ENCODE data around the gene ZP1. TPM values are rescaled to one million over a fixed set of nuclear protein-coding genes. Genes with fewer than 3 reads are reported as not detected.

ZP1 gene
- total RNA-seq, 1 donor from 2014 or later = not detected

DNA sequence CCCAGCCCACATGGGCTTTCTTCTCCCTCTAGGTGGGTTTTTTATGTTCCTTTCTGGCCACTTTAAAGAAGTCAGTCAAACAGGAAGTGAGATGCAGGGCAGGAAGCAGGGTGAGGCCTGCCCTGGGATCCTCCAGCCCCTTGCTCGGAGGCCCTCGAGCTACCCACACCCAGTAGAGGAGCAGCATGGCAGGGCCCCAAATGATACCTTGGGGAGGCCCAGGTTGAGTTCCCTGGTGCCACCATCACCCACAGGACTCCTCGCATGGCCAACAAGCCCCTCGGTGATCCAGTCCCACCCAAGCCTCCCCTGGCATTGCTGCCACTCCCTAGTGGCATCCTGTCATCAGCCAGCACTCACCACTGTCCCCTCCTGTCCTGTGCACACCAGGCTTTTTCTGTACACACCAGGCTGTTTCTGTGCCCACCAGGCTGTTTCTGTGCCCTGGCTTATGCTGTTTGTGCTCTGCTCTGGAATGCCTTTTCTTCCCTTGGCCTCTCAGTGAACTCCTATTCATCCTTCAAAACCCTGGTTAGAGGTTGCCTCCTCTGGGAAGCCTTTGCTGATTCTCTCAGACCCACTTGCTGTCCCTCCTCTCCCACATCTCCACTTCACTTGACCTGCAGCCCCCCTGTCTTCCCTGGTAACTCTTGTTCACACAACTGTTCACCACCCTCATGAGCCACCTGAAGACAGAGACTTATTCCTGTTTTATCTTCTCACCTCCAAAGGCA lies 8.4 kb upstream of the ZP1 start:
- H3K27me3 Mint-ChIP-seq (ENCODE audit: unreplicated experiment) = peaks cover 3% of the 10 kb centered on the region
- H3K36me3 Mint-ChIP-seq (ENCODE audit: unreplicated experiment) = no peaks in the 10 kb centered on the region
- no peak for DNase-seq (ENCODE audit: extremely low spot score, unreplicated experiment)
- no peak overlapping the region for H3K27ac Mint-ChIP-seq (ENCODE audit: unreplicated experiment)
- no peaks in the 10 kb centered on the region for H3K9me3 Mint-ChIP-seq (ENCODE audit: unreplicated experiment)
- TF ChIP-seq, protein P1, sequence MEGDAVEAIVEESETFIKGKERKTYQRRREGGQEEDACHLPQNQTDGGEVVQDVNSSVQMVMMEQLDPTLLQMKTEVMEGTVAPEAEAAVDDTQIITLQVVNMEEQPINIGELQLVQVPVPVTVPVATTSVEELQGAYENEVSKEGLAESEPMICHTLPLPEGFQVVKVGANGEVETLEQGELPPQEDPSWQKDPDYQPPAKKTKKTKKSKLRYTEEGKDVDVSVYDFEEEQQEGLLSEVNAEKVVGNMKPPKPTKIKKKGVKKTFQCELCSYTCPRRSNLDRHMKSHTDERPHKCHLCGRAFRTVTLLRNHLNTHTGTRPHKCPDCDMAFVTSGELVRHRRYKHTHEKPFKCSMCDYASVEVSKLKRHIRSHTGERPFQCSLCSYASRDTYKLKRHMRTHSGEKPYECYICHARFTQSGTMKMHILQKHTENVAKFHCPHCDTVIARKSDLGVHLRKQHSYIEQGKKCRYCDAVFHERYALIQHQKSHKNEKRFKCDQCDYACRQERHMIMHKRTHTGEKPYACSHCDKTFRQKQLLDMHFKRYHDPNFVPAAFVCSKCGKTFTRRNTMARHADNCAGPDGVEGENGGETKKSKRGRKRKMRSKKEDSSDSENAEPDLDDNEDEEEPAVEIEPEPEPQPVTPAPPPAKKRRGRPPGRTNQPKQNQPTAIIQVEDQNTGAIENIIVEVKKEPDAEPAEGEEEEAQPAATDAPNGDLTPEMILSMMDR (IDR thresholded peaks at IDR 0.05) = no peak
- peaks cover 46% of the 10 kb centered on the region for H3K4me1 Mint-ChIP-seq (ENCODE audit: unreplicated experiment)
- no peak overlapping the region for H3K4me3 Mint-ChIP-seq (ENCODE audit: unreplicated experiment)

DNA sequence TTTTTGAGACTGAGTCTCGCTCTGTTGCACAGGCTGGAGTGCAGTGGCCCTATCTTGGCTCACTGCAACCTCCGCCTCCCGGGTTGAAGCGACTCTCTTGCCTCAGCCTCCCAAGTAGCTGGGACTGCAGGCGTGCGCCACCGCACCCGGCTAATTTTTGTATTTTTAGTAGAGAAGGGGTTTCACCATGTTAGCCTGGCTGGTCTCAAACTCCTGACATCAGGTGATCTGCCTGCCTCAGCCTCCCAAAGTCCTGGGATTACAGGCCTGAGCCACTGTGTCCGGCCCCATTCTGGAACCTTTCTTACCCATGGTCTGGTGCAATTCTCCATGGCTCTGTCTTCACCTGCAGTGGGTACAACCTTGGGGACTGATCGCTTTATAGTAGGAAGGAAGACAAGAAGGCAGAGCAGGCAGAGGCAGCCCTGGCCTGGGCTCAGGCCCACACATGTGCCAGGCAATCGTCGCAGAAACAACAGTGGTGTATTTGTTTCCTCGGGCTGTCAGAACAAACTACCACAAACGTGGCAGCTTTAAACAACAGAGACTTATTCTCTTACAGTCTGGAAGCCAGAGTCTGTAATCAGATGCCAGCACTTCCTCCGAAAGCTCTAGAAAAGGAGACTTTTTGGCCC lies 7.6 kb upstream of the ZP1 start:
- Mint-ChIP-seq H3K9me3 (ENCODE audit: unreplicated experiment) (no peaks in the 10 kb centered on the region), H3K36me3 (ENCODE audit: unreplicated experiment) (no peaks in the 10 kb centered on the region), H3K27me3 (ENCODE audit: unreplicated experiment) (peaks cover 6% of the 10 kb centered on the region), H3K4me1 (ENCODE audit: unreplicated experiment) (peaks cover 44% of the 10 kb centered on the region), H3K4me3 (ENCODE audit: unreplicated experiment) (no peak overlapping the region), H3K27ac (ENCODE audit: unreplicated experiment) (no peak overlapping the region)
- TF ChIP-seq, protein P1 (IDR thresholded peaks at IDR 0.05) = no peak
- DNase-seq (ENCODE audit: extremely low spot score, unreplicated experiment) = no peak

DNA sequence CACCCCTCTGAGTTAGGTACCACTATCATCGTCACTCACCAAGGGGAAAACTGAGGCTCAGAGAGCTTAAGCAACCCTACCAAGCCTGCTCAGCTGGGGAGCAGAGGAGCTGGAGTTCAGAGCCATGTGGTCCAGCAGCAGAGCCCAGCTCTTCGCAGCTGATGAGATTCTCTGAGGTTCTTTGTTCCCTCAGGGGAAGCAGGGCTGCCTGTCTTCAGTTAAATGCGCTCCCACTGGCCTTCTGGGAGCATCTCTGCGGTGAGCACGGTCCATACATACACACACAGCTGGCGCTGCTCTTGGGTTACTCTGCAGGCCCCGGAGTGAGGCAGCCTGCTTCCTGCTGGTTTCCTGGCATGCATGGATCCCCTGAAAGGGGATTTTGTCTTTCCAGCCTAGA lies 6.4 kb upstream of the ZP1 start:
- Mint-ChIP-seq H3K9me3 (ENCODE audit: unreplicated experiment) (no peaks in the 10 kb centered on the region), H3K36me3 (ENCODE audit: unreplicated experiment) (no peaks in the 10 kb centered on the region), H3K27ac (ENCODE audit: unreplicated experiment) (no peak overlapping the region), H3K27me3 (ENCODE audit: unreplicated experiment) (peaks cover 6% of the 10 kb centered on the region), H3K4me1 (ENCODE audit: unreplicated experiment) (peaks cover 34% of the 10 kb centered on the region), H3K4me3 (ENCODE audit: unreplicated experiment) (no peak overlapping the region)
- DNase-seq (ENCODE audit: extremely low spot score, unreplicated experiment) = no peak
- TF ChIP-seq, protein P1 (IDR thresholded peaks at IDR 0.05) = no peak

DNA sequence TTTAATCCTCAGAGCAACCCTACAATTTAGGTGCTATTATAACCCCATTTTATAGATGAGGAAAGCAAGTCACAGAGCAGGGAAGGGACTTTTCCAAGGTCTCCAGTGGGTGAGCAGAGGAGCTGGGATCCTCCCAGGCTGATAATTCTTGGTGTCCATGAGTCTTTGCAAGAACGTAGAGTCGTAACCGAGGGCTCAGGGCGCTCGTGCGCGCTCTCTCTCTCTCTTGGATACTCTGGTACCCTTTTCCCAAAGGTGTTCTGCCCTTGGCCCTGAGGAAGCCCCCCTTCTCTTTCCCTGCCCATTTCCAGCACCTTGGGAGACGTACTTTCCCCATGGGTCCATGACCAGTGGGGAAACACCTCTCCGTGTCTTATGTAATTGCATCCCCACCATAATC lies 5.2 kb upstream of the ZP1 start:
- Mint-ChIP-seq H3K27me3 (ENCODE audit: unreplicated experiment) (peaks cover 6% of the 10 kb centered on the region), H3K27ac (ENCODE audit: unreplicated experiment) (no peak overlapping the region), H3K36me3 (ENCODE audit: unreplicated experiment) (no peaks in the 10 kb centered on the region), H3K4me1 (ENCODE audit: unreplicated experiment) (peaks cover 38% of the 10 kb centered on the region), H3K4me3 (ENCODE audit: unreplicated experiment) (no peak overlapping the region), H3K9me3 (ENCODE audit: unreplicated experiment) (no peaks in the 10 kb centered on the region)
- TF ChIP-seq, protein P1 (IDR thresholded peaks at IDR 0.05) = no peak
- no peak for DNase-seq (ENCODE audit: extremely low spot score, unreplicated experiment)

Data from osteocyte (in vitro differentiated cells).